HepG2 (cell line): ENCODE measurements around the gene SYNE1. TPM values are rescaled to one million over a fixed set of nuclear protein-coding genes. Genes with fewer than 3 reads are reported as not detected.

ENCODE experiments used
- ARNT ChIP-seq: fragments of 450-650 bp; IDR thresholded peaks from 2 replicates; pipeline ENCODE4 v1.6.1; 2017
- ATRX ChIP-seq: sonication (generic); formaldehyde crosslinking; IDR thresholded peaks from 2 replicates; pipeline ENCODE4 v1.4.0; 2020; ENCODE audit warnings: missing genetic modification reagents, borderline replicate concordance
- BCL6 ChIP-seq: IDR thresholded peaks from 2 replicates; pipeline ENCODE4 v1.6.1; 2016; ENCODE audit warnings: missing genetic modification reagents, missing compliant biosample characterization
- GATAD2A ChIP-seq: IDR thresholded peaks from 2 replicates; pipeline ENCODE4 v1.6.1; 2016
- HNF4A ChIP-seq: sonication (generic); formaldehyde crosslinking; IDR thresholded peaks from 2 replicates; pipeline ENCODE4 v1.4.0; 2020; ENCODE audit warnings: missing genetic modification reagents
- MEF2D ChIP-seq: sonication (generic); formaldehyde crosslinking; IDR thresholded peaks from 2 replicates; pipeline ENCODE4 v1.5.1; 2020; ENCODE audit warnings: mild to moderate bottlenecking, missing genetic modification reagents
- NCOA5 ChIP-seq: sonication (generic); formaldehyde crosslinking; IDR thresholded peaks from 2 replicates; pipeline ENCODE4 v1.4.0; 2020; ENCODE audit warnings: missing genetic modification reagents
- NFIB ChIP-seq: sonication (generic); formaldehyde crosslinking; IDR thresholded peaks from 2 replicates; pipeline ENCODE4 v1.9.0; 2021; ENCODE audit warnings: missing genetic modification reagents, mild to moderate bottlenecking, borderline replicate concordance
- POGZ ChIP-seq: sonication (generic); formaldehyde crosslinking; IDR thresholded peaks from 2 replicates; pipeline ENCODE4 v1.4.0; 2020; ENCODE audit warnings: mild to moderate bottlenecking, missing genetic modification reagents
- REXO4 ChIP-seq: sonication (generic); formaldehyde crosslinking; IDR thresholded peaks from 2 replicates; pipeline ENCODE4 v1.8.0; 2022; ENCODE audit warnings: missing genetic modification reagents, mild to moderate bottlenecking, borderline replicate concordance
- SIX1 ChIP-seq: sonication (generic); formaldehyde crosslinking; IDR thresholded peaks from 2 replicates; pipeline ENCODE4 v1.4.0; 2020; ENCODE audit warnings: missing genetic modification reagents, borderline replicate concordance
- SOX13 ChIP-seq, 3 experiments: fragments of 450-650 bp in 1 of 3; sonication (generic) in 1 of 3; formaldehyde crosslinking in 1 of 3; IDR thresholded peaks in 2 of 3; conservative IDR thresholded peaks in 1 of 3; 2 replicates each; pipeline versions ENCODE4 v1.5.0 to v1.6.1; 2016 to 2020; ENCODE audit warnings: antibody characterized with exemption in 1 of 3, mild to moderate bottlenecking in 1 of 3, missing compliant biosample characterization in 1 of 3, missing genetic modification reagents in 1 of 3, moderate library complexity in 1 of 3
- SRSF4 ChIP-seq: fragments of 200-400 bp; formaldehyde crosslinking; IDR thresholded peaks from one replicate; pipeline ENCODE4 v1.6.1; 2018; ENCODE audit warnings: mild to moderate bottlenecking, low read depth, low read length, moderate library complexity; ENCODE audit not compliant: poor library complexity, severe bottlenecking
- STAG1 ChIP-seq: sonication (generic); formaldehyde crosslinking; IDR thresholded peaks from 2 replicates; pipeline ENCODE4 v1.4.0; 2020; ENCODE audit warnings: missing genetic modification reagents
- TEAD2 ChIP-seq: sonication (generic); formaldehyde crosslinking; IDR thresholded peaks from 2 replicates; pipeline ENCODE4 v1.9.0; 2021; ENCODE audit warnings: missing genetic modification reagents
- THAP7 ChIP-seq: sonication (generic); formaldehyde crosslinking; IDR thresholded peaks from 2 replicates; pipeline ENCODE4 v1.8.1; 2023; ENCODE audit warnings: mild to moderate bottlenecking, missing genetic modification reagents
- YY1 ChIP-seq: IDR thresholded peaks from 2 replicates; pipeline ENCODE4 v1.6.1; 2011; ENCODE audit warnings: low read length, low read depth, moderate library complexity, mild to moderate bottlenecking; ENCODE audit not compliant: insufficient read depth, insufficient replicate concordance
- ZBTB20 ChIP-seq: sonication (generic); formaldehyde crosslinking; IDR thresholded peaks from 2 replicates; pipeline ENCODE4 v1.8.1; 2023; ENCODE audit warnings: missing genetic modification reagents, low read depth, mild to moderate bottlenecking, borderline replicate concordance
- ZMYM4 ChIP-seq: sonication (generic); formaldehyde crosslinking; IDR thresholded peaks from 2 replicates; pipeline ENCODE4 v1.8.1; 2023; ENCODE audit warnings: mild to moderate bottlenecking, missing genetic modification reagents
- ZNF296 ChIP-seq: sonication (generic); formaldehyde crosslinking; conservative IDR thresholded peaks from 2 replicates; pipeline ENCODE4 v1.5.0; 2020; ENCODE audit warnings: mild to moderate bottlenecking, missing genetic modification reagents
- ZNF576 ChIP-seq: sonication (generic); formaldehyde crosslinking; IDR thresholded peaks from 2 replicates; pipeline ENCODE4 v1.4.0; 2020; ENCODE audit warnings: mild to moderate bottlenecking, missing genetic modification reagents
- ZNF598 ChIP-seq: sonication (generic); formaldehyde crosslinking; IDR thresholded peaks from 2 replicates; pipeline ENCODE4 v1.5.1; 2020; ENCODE audit warnings: mild to moderate bottlenecking, missing genetic modification reagents, borderline replicate concordance
- polyA plus RNA-seq, 8 experiments: library from polyadenylated mRNA; depleted of rRNA in 3 of 8; stranded (reverse) in 7 of 8; unstranded in 1 of 8; fragments of >200 nt; fragmentation: Illumina TruSeq in 4 of 8; extraction: Trizol in 4 of 8; gene quantifications; 2 replicates each; pipeline versions ENCODE4 v1.2.1 to v1.2.3, GENCODE V29; 2011 to 2016; ENCODE audit warnings: low read depth in 4 of 8, missing spikeins in 1 of 8, mixed read lengths in 1 of 8; ENCODE audit not compliant: insufficient read depth in 1 of 8
- total RNA-seq, 5 experiments: library from RNA; depleted of rRNA; stranded (reverse); fragments of >200 nt; fragmentation: Illumina TruSeq; extraction: Trizol; gene quantifications; 2 replicates each; pipeline ENCODE4 v1.2.3, GENCODE V29; 2016; ENCODE audit warnings: low read depth in 1 of 5
- TF ChIP-seq, protein P1 (sequence below): sonication (generic); formaldehyde crosslinking; IDR thresholded peaks from 2 replicates; pipeline ENCODE4; 2020; ENCODE audit warnings: missing genetic modification reagents, mild to moderate bottlenecking, borderline replicate concordance
- TF ChIP-seq, protein P2 (sequence below): sonication (generic); formaldehyde crosslinking; IDR thresholded peaks from 2 replicates; pipeline ENCODE4 v1.4.0; 2020; ENCODE audit warnings: missing genetic modification reagents

Gene SYNE1
- total and polyA plus RNA-seq, 2 of the 13 experiments (the other 11 are each of a cell fraction or from before 2014, with no cell fraction given) = 5.5 to 15.9 TPM

- TF ChIP-seq, protein P1, sequence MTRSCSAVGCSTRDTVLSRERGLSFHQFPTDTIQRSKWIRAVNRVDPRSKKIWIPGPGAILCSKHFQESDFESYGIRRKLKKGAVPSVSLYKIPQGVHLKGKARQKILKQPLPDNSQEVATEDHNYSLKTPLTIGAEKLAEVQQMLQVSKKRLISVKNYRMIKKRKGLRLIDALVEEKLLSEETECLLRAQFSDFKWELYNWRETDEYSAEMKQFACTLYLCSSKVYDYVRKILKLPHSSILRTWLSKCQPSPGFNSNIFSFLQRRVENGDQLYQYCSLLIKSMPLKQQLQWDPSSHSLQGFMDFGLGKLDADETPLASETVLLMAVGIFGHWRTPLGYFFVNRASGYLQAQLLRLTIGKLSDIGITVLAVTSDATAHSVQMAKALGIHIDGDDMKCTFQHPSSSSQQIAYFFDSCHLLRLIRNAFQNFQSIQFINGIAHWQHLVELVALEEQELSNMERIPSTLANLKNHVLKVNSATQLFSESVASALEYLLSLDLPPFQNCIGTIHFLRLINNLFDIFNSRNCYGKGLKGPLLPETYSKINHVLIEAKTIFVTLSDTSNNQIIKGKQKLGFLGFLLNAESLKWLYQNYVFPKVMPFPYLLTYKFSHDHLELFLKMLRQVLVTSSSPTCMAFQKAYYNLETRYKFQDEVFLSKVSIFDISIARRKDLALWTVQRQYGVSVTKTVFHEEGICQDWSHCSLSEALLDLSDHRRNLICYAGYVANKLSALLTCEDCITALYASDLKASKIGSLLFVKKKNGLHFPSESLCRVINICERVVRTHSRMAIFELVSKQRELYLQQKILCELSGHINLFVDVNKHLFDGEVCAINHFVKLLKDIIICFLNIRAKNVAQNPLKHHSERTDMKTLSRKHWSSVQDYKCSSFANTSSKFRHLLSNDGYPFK (CRISPR knock-in tag) = no peak
- TF ChIP-seq NCOA5 (no peak), SRSF4 (no peak), ZNF296 (no peak), MEF2D (CRISPR knock-in tag) (no peak), ZMYM4 (CRISPR knock-in tag) (no peak), YY1 (no peak), ZNF576 (CRISPR knock-in tag) (no peak), HNF4A (CRISPR knock-in tag) (peak; percentile 42), SOX13 (IDR thresholded peaks at IDR 0.05) (no peak), SOX13 (CRISPR knock-in tag; conservative IDR thresholded peaks at IDR 0.05 in 1 of 2, IDR thresholded peaks at IDR 0.05 in 1 of 2) (peak in 1 of 2 experiments; percentile 25; a peak in 1 of 4 replicates), ARNT (no peak), REXO4 (CRISPR knock-in tag) (no peak), TEAD2 (CRISPR knock-in tag) (no peak), NFIB (no peak), ATRX (CRISPR knock-in tag) (no peak), STAG1 (CRISPR knock-in tag) (no peak), POGZ (CRISPR knock-in tag) (no peak), ZNF598 (CRISPR knock-in tag) (no peak), ZBTB20 (no peak), GATAD2A (CRISPR knock-in tag) (peak; percentile 63), SIX1 (no peak), THAP7 (CRISPR knock-in tag) (no peak), BCL6 (CRISPR knock-in tag) (no peak)
- TF ChIP-seq, protein P2, sequence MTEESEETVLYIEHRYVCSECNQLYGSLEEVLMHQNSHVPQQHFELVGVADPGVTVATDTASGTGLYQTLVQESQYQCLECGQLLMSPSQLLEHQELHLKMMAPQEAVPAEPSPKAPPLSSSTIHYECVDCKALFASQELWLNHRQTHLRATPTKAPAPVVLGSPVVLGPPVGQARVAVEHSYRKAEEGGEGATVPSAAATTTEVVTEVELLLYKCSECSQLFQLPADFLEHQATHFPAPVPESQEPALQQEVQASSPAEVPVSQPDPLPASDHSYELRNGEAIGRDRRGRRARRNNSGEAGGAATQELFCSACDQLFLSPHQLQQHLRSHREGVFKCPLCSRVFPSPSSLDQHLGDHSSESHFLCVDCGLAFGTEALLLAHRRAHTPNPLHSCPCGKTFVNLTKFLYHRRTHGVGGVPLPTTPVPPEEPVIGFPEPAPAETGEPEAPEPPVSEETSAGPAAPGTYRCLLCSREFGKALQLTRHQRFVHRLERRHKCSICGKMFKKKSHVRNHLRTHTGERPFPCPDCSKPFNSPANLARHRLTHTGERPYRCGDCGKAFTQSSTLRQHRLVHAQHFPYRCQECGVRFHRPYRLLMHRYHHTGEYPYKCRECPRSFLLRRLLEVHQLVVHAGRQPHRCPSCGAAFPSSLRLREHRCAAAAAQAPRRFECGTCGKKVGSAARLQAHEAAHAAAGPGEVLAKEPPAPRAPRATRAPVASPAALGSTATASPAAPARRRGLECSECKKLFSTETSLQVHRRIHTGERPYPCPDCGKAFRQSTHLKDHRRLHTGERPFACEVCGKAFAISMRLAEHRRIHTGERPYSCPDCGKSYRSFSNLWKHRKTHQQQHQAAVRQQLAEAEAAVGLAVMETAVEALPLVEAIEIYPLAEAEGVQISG (CRISPR knock-in tag) = no peak
Observed at GRCh38 chr6:152457949-152458624, 179.1 kb downstream of the SYNE1 start (continued).
